Gastrocnemius medialis (tissue), 4 donors: ENCODE measurements around the gene DNAJA3. TPM values are rescaled to one million over a fixed set of nuclear protein-coding genes. Genes with fewer than 3 reads are reported as not detected.
A peak's percentile ranks its signal among the peaks of the same experiment; 100 is the strongest.

Experiments
- ATAC-seq, 2 donors: fragments of 150-250 bp; one replicate each; pipeline ENCODE4 v1.9.1; 2016
- DNase-seq, 2 donors: peaks; one replicate each; pipeline ENCODE4 v3.0.0-alpha.2; 2019
- H3K27ac ChIP-seq, 4 donors: fragments of 200-600 bp; sonication (generic); 1 replicate in 1 of 4; 2 replicates in 3 of 4; pipeline ENCODE4 v1.5.1; 2016 to 2018; ENCODE audit warnings: mild to moderate bottlenecking in 2 of 4, moderate library complexity in 1 of 4
- H3K27me3 ChIP-seq, 3 donors: fragments of 200-600 bp; sonication (generic) in 2 of 3; 1 replicate in 1 of 3; 2 replicates in 2 of 3; pipeline versions ENCODE4 v1.5.1 to v1.6.0; 2016 to 2019; ENCODE audit warnings: mild to moderate bottlenecking in 1 of 3, moderate library complexity in 1 of 3
- H3K36me3 ChIP-seq, 2 donors: fragments of 200-600 bp; sonication (generic) in 1 of 2; one replicate each; pipeline ENCODE4 v1.5.1; 2017 to 2018
- H3K4me1 ChIP-seq, 2 donors: fragments of 200-600 bp; sonication (generic) in 1 of 2; one replicate each; pipeline ENCODE4 v1.5.1; 2016 to 2017; ENCODE audit warnings: mild to moderate bottlenecking in 2 of 2
- H3K4me3 ChIP-seq, 4 donors: fragments of 200-600 bp; sonication (generic) in 3 of 4; 1 replicate in 1 of 4; 2 replicates in 3 of 4; pipeline ENCODE4 v1.5.1; 2016 to 2019; ENCODE audit warnings: mild to moderate bottlenecking in 2 of 4
- H3K9me3 ChIP-seq, 3 donors: fragments of 200-600 bp; sonication (generic) in 2 of 3; 1 replicate in 1 of 3; 2 replicates in 2 of 3; pipeline ENCODE4 v1.5.1; 2016 to 2019
- POLR2A ChIP-seq, 2 donors: fragments of 450-650 bp; IDR thresholded peaks; one replicate each; pipeline ENCODE4 v1.6.1; 2017; ENCODE audit warnings: antibody characterized with exemption in 2 of 2, mild to moderate bottlenecking in 2 of 2, moderate library complexity in 2 of 2
- in situ Hi-C, 4 donors: fragments of 200-750 bp; cut with MboI; loops; one replicate each; pipeline versions ENCODE4 v1.15.0 to v1.8.0; 2017; ENCODE audit warnings: low sequenced_read_pairs in 4 of 4
- intact Hi-C: fragments of 100-400 bp; cut with DNase I; formaldehyde crosslinking; loops from one replicate; pipeline ENCODE4 v1.15.1; 2023; ENCODE audit warnings: low total_unique reads
- total RNA-seq, 4 donors: library from RNA; depleted of rRNA; stranded (reverse); fragments of >200 nt; gene quantifications; one replicate each; pipeline versions ENCODE4 v1.1.0 to v1.2.3, GENCODE V29; 2016
- TF ChIP-seq, protein P1 (sequence below), 5 experiments: fragments of 450-650 bp in 3 of 5; fragments of 200-600 bp in 2 of 5; sonication (generic) in 2 of 5; IDR thresholded peaks in 4 of 5; conservative IDR thresholded peaks in 1 of 5; 1 replicate in 4 of 5; 2 replicates in 1 of 5; pipeline ENCODE4 v1.5.1; 2016 to 2019; ENCODE audit warnings: antibody characterized with exemption in 5 of 5, mild to moderate bottlenecking in 3 of 5, moderate library complexity in 3 of 5

Gene DNAJA3
- total RNA-seq, 4 donors from 2014 or later: 94.8 to 114 (median 103) TPM

DNA sequence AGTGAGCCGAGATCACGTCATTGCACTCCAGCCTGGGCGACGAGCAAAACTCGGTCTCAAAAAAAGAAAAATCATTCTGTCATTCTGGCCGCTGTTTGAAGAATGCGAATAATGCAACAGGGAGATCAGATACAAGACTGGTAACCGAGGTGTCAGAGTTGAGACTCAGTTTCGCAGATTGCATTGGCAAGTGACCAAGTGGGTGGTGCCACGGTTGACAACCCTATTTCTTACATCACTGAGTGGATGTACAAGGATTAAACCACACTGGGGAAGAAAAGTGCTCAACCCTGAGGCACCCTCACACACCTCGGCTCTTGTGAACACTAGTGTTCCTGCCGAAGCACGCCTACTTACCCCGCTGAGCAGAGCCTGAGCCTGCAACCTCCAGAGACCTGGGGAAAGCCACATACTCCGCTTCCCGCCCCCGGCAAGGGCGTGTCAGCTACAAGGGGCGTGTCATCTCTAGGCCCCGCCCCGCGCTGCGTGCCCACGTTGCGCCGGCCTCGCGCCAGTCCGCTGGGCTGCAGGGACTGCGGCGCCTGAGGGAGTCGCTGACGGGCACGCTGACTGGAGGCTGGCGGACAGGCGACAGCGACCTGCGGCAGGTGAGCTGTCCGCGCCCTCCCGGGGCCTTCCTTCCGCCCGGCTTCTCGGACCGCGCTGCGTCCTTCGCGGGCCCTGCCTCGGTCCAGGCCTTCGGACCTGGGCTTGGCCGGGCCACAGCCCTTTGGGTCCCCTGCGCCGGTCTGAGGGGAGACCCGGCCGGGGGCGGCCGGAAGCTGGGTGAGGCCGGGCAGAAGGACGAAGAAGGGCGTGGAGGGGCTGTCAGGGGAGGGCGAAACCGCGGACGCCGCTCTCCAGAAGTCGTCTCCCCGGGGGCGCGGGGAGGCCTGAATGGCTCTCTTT is 50.5 kb downstream of the DNAJA3 start, which contains the start of gene HMOX2:
HMOX2 (plus strand) TSS at position 519 of the 909 bp plus-strand sequence. CDS start 29,127 bp downstream, outside the sequence.
- intact Hi-C loops: no loop called here
- no peaks in the 10 kb centered on the region for H3K36me3 ChIP-seq
- ATAC-seq (peak; percentile 90 to 91), DNase-seq (peak; percentile 88 to 91)
- H3K4me1 ChIP-seq: peaks cover 11 to 22% of the 10 kb centered on the region in 2 donors
- in situ Hi-C loops: loop anchor here in 2 of 4 donors (25.0 kb wide), 2 partner anchors 111 to 486 kb away; partner anchors contain the start of gene SEC14L5 (in 1 of the 2)
- TF ChIP-seq, protein P1, sequence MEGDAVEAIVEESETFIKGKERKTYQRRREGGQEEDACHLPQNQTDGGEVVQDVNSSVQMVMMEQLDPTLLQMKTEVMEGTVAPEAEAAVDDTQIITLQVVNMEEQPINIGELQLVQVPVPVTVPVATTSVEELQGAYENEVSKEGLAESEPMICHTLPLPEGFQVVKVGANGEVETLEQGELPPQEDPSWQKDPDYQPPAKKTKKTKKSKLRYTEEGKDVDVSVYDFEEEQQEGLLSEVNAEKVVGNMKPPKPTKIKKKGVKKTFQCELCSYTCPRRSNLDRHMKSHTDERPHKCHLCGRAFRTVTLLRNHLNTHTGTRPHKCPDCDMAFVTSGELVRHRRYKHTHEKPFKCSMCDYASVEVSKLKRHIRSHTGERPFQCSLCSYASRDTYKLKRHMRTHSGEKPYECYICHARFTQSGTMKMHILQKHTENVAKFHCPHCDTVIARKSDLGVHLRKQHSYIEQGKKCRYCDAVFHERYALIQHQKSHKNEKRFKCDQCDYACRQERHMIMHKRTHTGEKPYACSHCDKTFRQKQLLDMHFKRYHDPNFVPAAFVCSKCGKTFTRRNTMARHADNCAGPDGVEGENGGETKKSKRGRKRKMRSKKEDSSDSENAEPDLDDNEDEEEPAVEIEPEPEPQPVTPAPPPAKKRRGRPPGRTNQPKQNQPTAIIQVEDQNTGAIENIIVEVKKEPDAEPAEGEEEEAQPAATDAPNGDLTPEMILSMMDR (IDR thresholded peaks at IDR 0.05 in 4 of 5, conservative IDR thresholded peaks at IDR 0.05 in 1 of 5): peak in 4 of 5 experiments; percentile 24 to 47 (median 36)
- TF ChIP-seq POLR2A (IDR thresholded peaks at IDR 0.05): peak; percentile 84 to 88
- H3K27me3 ChIP-seq: peaks cover 0 to 12% (median 12%) of the 10 kb centered on the region in 3 donors
- no peaks in the 10 kb centered on the region for H3K9me3 ChIP-seq
- peak within 1 kb of the TSS; percentile 85 to 96 (median 89) for H3K27ac ChIP-seq
- peak within 1 kb of the TSS; percentile 84 to 99 (median 89) for H3K4me3 ChIP-seq

DNA sequence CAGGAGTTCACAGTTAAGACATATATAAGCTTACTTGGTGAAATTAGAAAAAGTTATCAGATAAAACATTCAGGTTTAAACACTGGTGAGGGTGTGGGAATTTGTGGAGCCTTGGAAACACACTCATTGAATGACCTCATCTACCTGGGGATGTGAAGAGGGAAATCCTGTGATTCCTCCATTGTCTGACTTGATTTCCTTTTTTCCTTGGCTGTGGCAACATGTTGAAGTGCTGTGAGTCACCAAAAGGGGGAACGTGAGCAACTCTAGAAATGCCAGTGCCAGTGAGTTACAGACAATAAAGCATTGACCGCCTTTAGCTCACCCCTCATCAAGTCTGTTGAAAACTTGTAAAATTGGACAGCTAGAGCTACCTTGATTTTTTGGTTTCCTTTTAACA is 52.3 kb downstream of the DNAJA3 start:
- H3K4me1 ChIP-seq: peaks cover 21 to 33% of the 10 kb centered on the region in 2 donors
- in situ Hi-C loops: loop anchor here in 2 of 4 donors (25.0 kb wide), 2 partner anchors 109 to 484 kb away; partner anchors contain the start of gene SEC14L5 (in 1 of the 2)
- H3K4me3 ChIP-seq: no peak overlapping the region
- no peak for ATAC-seq
- DNase-seq: no peak
- no peaks in the 10 kb centered on the region for H3K9me3 ChIP-seq
- H3K27ac ChIP-seq: peak overlapping the region in 2 of 4 donors; percentile 32 to 92
- H3K36me3 ChIP-seq: no peaks in the 10 kb centered on the region
- no peak for TF ChIP-seq POLR2A (IDR thresholded peaks at IDR 0.05)
- TF ChIP-seq, protein P1 (IDR thresholded peaks at IDR 0.05 in 4 of 5, conservative IDR thresholded peaks at IDR 0.05 in 1 of 5): no peak
- intact Hi-C loops: no loop called here
- peaks cover 0 to 12% (median 12%) of the 10 kb centered on the region in 3 donors for H3K27me3 ChIP-seq

DNA sequence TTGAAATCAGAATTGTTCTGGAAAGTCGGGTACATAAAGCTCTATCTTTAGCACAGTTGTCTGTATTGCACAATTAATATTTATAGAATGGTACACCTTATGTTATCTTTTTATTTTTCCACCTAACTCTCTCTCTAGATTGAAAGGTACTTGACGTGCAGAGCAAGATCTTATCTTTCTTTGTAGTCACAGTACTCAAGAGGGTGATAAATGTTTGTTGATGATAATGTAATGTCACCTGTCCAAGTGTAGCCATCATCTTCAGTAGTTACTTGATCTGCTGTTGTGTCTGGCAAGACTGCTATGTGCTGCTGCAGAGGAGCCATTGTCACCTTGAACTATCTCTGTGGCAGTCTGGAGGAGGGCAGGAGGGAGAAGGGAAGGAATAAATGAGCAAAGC is 55.9 kb downstream of the DNAJA3 start:
- in situ Hi-C loops: loop anchor here in 2 of 4 donors (25.0 kb wide), 2 partner anchors 106 to 481 kb away; partner anchors contain the start of gene SEC14L5 (in 1 of the 2)
- peak overlapping the region; percentile 20 to 64 (median 51) for H3K27ac ChIP-seq
- no peaks in the 10 kb centered on the region for H3K9me3 ChIP-seq
- H3K4me3 ChIP-seq: no peak overlapping the region
- H3K4me1 ChIP-seq: peaks cover 29 to 30% of the 10 kb centered on the region in 2 donors
- peaks cover 0 to 22% of the 10 kb centered on the region in 2 donors for H3K36me3 ChIP-seq
- TF ChIP-seq, protein P1 (IDR thresholded peaks at IDR 0.05 in 4 of 5, conservative IDR thresholded peaks at IDR 0.05 in 1 of 5): no peak
- TF ChIP-seq POLR2A (IDR thresholded peaks at IDR 0.05): no peak
- intact Hi-C loops: no loop called here
- DNase-seq (no peak), ATAC-seq (peak; percentile 20 to 47)
- no peaks in the 10 kb centered on the region for H3K27me3 ChIP-seq

DNA sequence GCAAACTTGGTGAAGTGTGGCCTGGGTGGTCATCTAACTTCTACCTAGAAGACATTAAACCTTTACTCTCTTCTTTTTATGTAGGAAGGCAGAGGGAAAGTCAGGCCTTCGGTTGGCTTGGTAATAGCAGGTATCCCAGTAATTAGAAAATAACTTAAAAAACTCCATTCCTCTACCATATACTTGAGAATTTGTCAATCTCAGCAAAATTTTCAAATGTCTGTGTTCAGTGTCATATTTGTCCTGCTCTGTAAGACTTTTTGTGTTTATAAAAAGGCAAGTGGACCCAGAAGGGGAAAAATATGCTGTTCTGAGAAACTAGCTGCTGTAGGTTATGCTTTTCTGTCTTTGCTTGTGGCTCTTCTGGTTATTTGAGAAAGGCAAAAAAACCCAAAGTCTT is 56.3 kb downstream of the DNAJA3 start:
- no peak for ATAC-seq
- intact Hi-C loops: no loop called here
- Histone ChIP-seq H3K4me3 (no peak overlapping the region), H3K27ac (peak overlapping the region; percentile 20 to 64 (median 51)), H3K9me3 (no peaks in the 10 kb centered on the region), H3K36me3 (peaks cover 0 to 22% of the 10 kb centered on the region in 2 donors), H3K27me3 (no peaks in the 10 kb centered on the region), H3K4me1 (peaks cover 30 to 34% of the 10 kb centered on the region in 2 donors)
- in situ Hi-C loops: loop anchor here in 2 of 4 donors (25.0 kb wide), 2 partner anchors 105 to 480 kb away; partner anchors contain the start of gene SEC14L5 (in 1 of the 2)
- TF ChIP-seq POLR2A (IDR thresholded peaks at IDR 0.05): no peak
- TF ChIP-seq, protein P1 (IDR thresholded peaks at IDR 0.05 in 4 of 5, conservative IDR thresholded peaks at IDR 0.05 in 1 of 5): no peak
- no peak for DNase-seq
